GM12878 (cell line): Measurements from ENCODE around the gene POLD4. TPM values are rescaled to one million over a fixed set of nuclear protein-coding genes. Genes with fewer than 3 reads are reported as not detected.

Source experiments
- ATAC-seq: fragments of 200-7000 bp; cut with Tn5 transposase; 3 replicates; pipeline ENCODE4 v1.9.1; 2020; ENCODE audit warnings: mild to moderate bottlenecking, moderate library complexity
- BruUV-seq: library from RNA; stranded (reverse); fragments of 400-500 nt; replicated peaks from 2 replicates; lab custom pipeline; 2021; lab: Mats Ljungman, UMichigan
- CTCF ChIA-PET: fragments of 300-600 bp; sonication (Branson Sonifier 250); formaldehyde crosslinking; extraction: SDS; loops from one replicate; lab custom pipeline; 2021; ENCODE audit warnings: inconsistent platforms; lab: Yijun Ruan, JAX
- POLR2A ChIA-PET: fragments of 350-600 bp; formaldehyde crosslinking; extraction: SDS; loops from one replicate; lab custom pipeline; 2021; ENCODE audit warnings: inconsistent platforms; lab: Charles Lee
- RAD21 ChIA-PET: fragments of 300-600 bp; sonication (Branson Sonifier 250); formaldehyde crosslinking; loops from one replicate; lab custom pipeline; 2023; ENCODE audit warnings: antibody characterized with exemption; ENCODE audit not compliant: unreplicated experiment; lab: Charles Lee
- SMC1A ChIA-PET: fragments of 300-600 bp; sonication (Branson Sonifier 250); formaldehyde crosslinking; loops from one replicate; lab custom pipeline; 2023; ENCODE audit not compliant: unreplicated experiment, uncharacterized antibody; lab: Charles Lee
- DNase-seq: peaks from one replicate; pipeline ENCODE4 v3.0.0-alpha.2; 2011; ENCODE audit warnings: low read depth, low spot score
- FAIRE-seq: peaks from 3 replicates; lab custom pipeline; 2011; peaks lifted over from hg19 to GRCh38; lab: Jason Lieb, UNC
- H2AFZ ChIP-seq: 2 replicates; pipeline ENCODE4 v1.6.0; 2011; ENCODE audit warnings: low read depth, low read length, control low read depth; ENCODE audit not compliant: control insufficient read depth
- H3K27ac ChIP-seq: 2 replicates; pipeline ENCODE4 v1.5.1; 2011; ENCODE audit warnings: control low read depth; ENCODE audit not compliant: control insufficient read depth, insufficient read depth
- H3K27me3 ChIP-seq, 2 experiments: replicated peaks in 1 of 2; 2 replicates each; pipeline versions ENCODE4 v1.6.0 to v1.6.1; 2011; ENCODE audit warnings: low read length in 1 of 2; ENCODE audit not compliant: control insufficient read depth in 2 of 2, insufficient read depth in 2 of 2
- H3K36me3 ChIP-seq, 2 experiments: 2 replicates each; pipeline ENCODE4 v1.5.1; 2011; ENCODE audit warnings: low read length in 1 of 2; ENCODE audit not compliant: control insufficient read depth in 2 of 2, insufficient read depth in 2 of 2
- H3K4me1 ChIP-seq: 2 replicates; pipeline ENCODE4 v1.6.1; 2011; ENCODE audit warnings: mild to moderate bottlenecking, low read length, moderate library complexity, mixed read lengths; ENCODE audit not compliant: control insufficient read depth, insufficient read depth
- H3K4me2 ChIP-seq: 2 replicates; pipeline ENCODE4 v1.6.0; 2011; ENCODE audit warnings: control low read depth; ENCODE audit not compliant: control insufficient read depth, insufficient read depth
- H3K4me3 ChIP-seq: fragments of 200-600 bp; sonication (generic); 2 replicates; pipeline ENCODE4 v1.5.1; 2016
- H3K79me2 ChIP-seq: 2 replicates; pipeline ENCODE4 v1.6.0; 2011; ENCODE audit warnings: low read length; ENCODE audit not compliant: control insufficient read depth, insufficient read depth
- H3K9ac ChIP-seq: 2 replicates; pipeline ENCODE4 v1.8.0; 2011; ENCODE audit warnings: low read length, control low read depth, mixed read lengths; ENCODE audit not compliant: control insufficient read depth, insufficient read depth
- H3K9me3 ChIP-seq: replicated peaks from 3 replicates; pipeline ENCODE4 v1.5.1; 2011; ENCODE audit warnings: mild to moderate bottlenecking, low read length; ENCODE audit not compliant: control insufficient read depth, insufficient read depth
- H4K20me1 ChIP-seq: 2 replicates; pipeline ENCODE4 v1.6.0; 2011; ENCODE audit not compliant: control insufficient read depth, insufficient read depth
- ATF2 ChIP-seq: IDR thresholded peaks from 2 replicates; pipeline ENCODE4 v1.6.1; 2012; ENCODE audit warnings: low read length, inconsistent platforms
- CHD4 ChIP-seq: fragments of 200-600 bp; sonication (generic); IDR thresholded peaks from 2 replicates; pipeline ENCODE4 v1.6.1; 2016; ENCODE audit warnings: mild to moderate bottlenecking
- DPF2 ChIP-seq: fragments of 450-650 bp; IDR thresholded peaks from 2 replicates; pipeline ENCODE4 v1.6.1; 2017; ENCODE audit warnings: mild to moderate bottlenecking
- FOXM1 ChIP-seq: IDR thresholded peaks from 2 replicates; pipeline ENCODE4 v1.6.1; 2012; ENCODE audit warnings: low read depth, mild to moderate bottlenecking, inconsistent platforms, low read length, moderate library complexity
- HCFC1 ChIP-seq: fragments of 150-350 bp; IDR thresholded peaks from 2 replicates; pipeline ENCODE4 v1.6.1; 2014; ENCODE audit warnings: low read length
- IKZF2 ChIP-seq, 2 experiments: fragments of 450-650 bp; IDR thresholded peaks; 2 replicates each; pipeline ENCODE4 v1.6.1; 2017; ENCODE audit warnings: mild to moderate bottlenecking in 2 of 2, moderate library complexity in 2 of 2
- JUNB ChIP-seq: IDR thresholded peaks from 2 replicates; pipeline ENCODE4 v1.6.1; 2016; ENCODE audit warnings: antibody characterized with exemption, mild to moderate bottlenecking
- MTA3 ChIP-seq: IDR thresholded peaks from 2 replicates; pipeline ENCODE4 v1.6.1; 2012; ENCODE audit warnings: low read length, inconsistent platforms, borderline replicate concordance
- MYC ChIP-seq: IDR thresholded peaks from 2 replicates; pipeline ENCODE4 v1.6.1; 2011; ENCODE audit warnings: mild to moderate bottlenecking, low read length, moderate library complexity, inconsistent platforms; ENCODE audit not compliant: insufficient read depth, insufficient replicate concordance, insufficient read length, severe bottlenecking
- NRF1 ChIP-seq: conservative IDR thresholded peaks from 2 replicates; pipeline ENCODE4 v1.6.1; 2011; ENCODE audit warnings: mild to moderate bottlenecking, low read depth, low read length, improper control_type of control experiment
- PBX3 ChIP-seq: IDR thresholded peaks from 2 replicates; pipeline ENCODE4 v1.6.1; 2011; ENCODE audit warnings: mild to moderate bottlenecking, low read depth, low read length, moderate library complexity; ENCODE audit not compliant: insufficient replicate concordance
- PML ChIP-seq: IDR thresholded peaks from 2 replicates; pipeline ENCODE4 v1.6.1; 2012; ENCODE audit warnings: low read length, inconsistent platforms
- RELB ChIP-seq: fragments of 450-650 bp; IDR thresholded peaks from 2 replicates; pipeline ENCODE4 v1.6.1; 2017; ENCODE audit warnings: low read depth, mild to moderate bottlenecking, moderate library complexity
- SMARCA5 ChIP-seq: fragments of 450-650 bp; IDR thresholded peaks from 2 replicates; pipeline ENCODE4 v1.6.1; 2017; ENCODE audit warnings: mild to moderate bottlenecking
- SUZ12 ChIP-seq: fragments of 200-600 bp; sonication (generic); IDR thresholded peaks from one replicate; pipeline ENCODE4 v1.6.1; 2018; ENCODE audit warnings: antibody characterized with exemption, mild to moderate bottlenecking; ENCODE audit not compliant: unreplicated experiment
- ZNF207 ChIP-seq: fragments of 450-650 bp; IDR thresholded peaks from 2 replicates; pipeline ENCODE4 v1.6.1; 2014; ENCODE audit warnings: antibody characterized with exemption, mild to moderate bottlenecking, borderline replicate concordance
- ZNF384 ChIP-seq: IDR thresholded peaks from 2 replicates; pipeline ENCODE4 v1.6.1; 2012; ENCODE audit warnings: low read depth, mild to moderate bottlenecking, low read length, improper control_type of control experiment, borderline replicate concordance
- WGBS: methylation state at CpG from one replicate; pipeline ENCODE4 v1.1.6; 2016; ENCODE audit warnings: low lambda C conversion rate; ENCODE audit not compliant: insufficient replicate concordance, insufficient coverage; ENCODE audit errors: missing lambda C conversion rate; 5-methylcytosine and 5-hydroxymethylcytosine counted together
- in situ Hi-C: fragments of 300-500 bp; cut with MboI; formaldehyde crosslinking; loops from 9 replicates; pipeline ENCODE4 v1.14.3; 2018; ENCODE audit warnings: mixed read lengths
- intact Hi-C: fragments of 100-400 bp; cut with micrococcal nuclease; formaldehyde crosslinking; loops from one replicate; pipeline ENCODE4 v1.14.2; 2022; ENCODE audit not compliant: unreplicated experiment
- polyA plus RNA-seq, 11 experiments: library from polyadenylated mRNA; depleted of rRNA in 4 of 11; unstranded in 6 of 11; stranded (reverse) in 5 of 11; fragments of >200 nt; fragmentation: Nextera tagmentation in 4 of 11; fragmentation: Illumina TruSeq in 1 of 11; extraction: Ambion mirVana in 4 of 11; extraction: Trizol in 1 of 11; gene quantifications; 1 replicate in 1 of 11; 2 replicates in 10 of 11; pipeline versions ENCODE4 v1.2.1 to v1.2.3, GENCODE V29; 2011 to 2016; ENCODE audit warnings: inconsistent platforms in 2 of 11, missing spikeins in 2 of 11, low read depth in 1 of 11
- total RNA-seq, 4 experiments: library from RNA; depleted of rRNA in 3 of 4; stranded (reverse); fragments of >200 nt in 3 of 4; fragmentation: Illumina TruSeq in 1 of 4; extraction: Trizol in 1 of 4; gene quantifications; 2 replicates each; pipeline versions ENCODE4 v1.2.1 to v1.2.3, GENCODE V29; 2013 to 2021

Gene POLD4
- total and polyA plus RNA-seq, 10 of the 15 experiments (the other 5 are each of a cell fraction or from before 2014, with no cell fraction given): 8.1 to 176 (median 88.1) TPM

GRCh38 chr11:67306769-67307544 is 46.4 kb downstream of the POLD4 start:
- Histone ChIP-seq H3K4me1 (no peaks in the 10 kb centered on the region), H4K20me1 (no peaks in the 10 kb centered on the region), H3K27me3 (no peaks in the 10 kb centered on the region), H3K4me3 (no peak overlapping the region), H3K36me3 (peaks cover 0 to 2% of the 10 kb centered on the region in 2 experiments; a peak in 2 of 4 replicates), H3K9me3 (no peaks in the 10 kb centered on the region), H2AFZ (no peak overlapping the region), H3K9ac (no peak overlapping the region), H3K79me2 (no peaks in the 10 kb centered on the region), H3K4me2 (no peak overlapping the region), H3K27ac (no peak overlapping the region)
- WGBS: 81% methylated on average over 19 of the region's 19 CpGs
- intact Hi-C loops: no loop called here
- ChIA-PET RAD21 (interaction anchor here (0.6 kb wide), 1 partner anchor 94 kb away, joined by 4 read pairs; no protein-coding TSS in a partner anchor), POLR2A (no interaction called here), SMC1A (no interaction called here), CTCF (interaction anchor here (1.3 kb wide), 1 partner anchor 10 kb away, joined by 4 read pairs; no protein-coding TSS in a partner anchor)
- FAIRE-seq: no peak
- no TSS peak for BruUV-seq
- no peak for TF ChIP-seq MTA3
- TF ChIP-seq JUNB: no peak
- no peak for TF ChIP-seq DPF2
- no peak for TF ChIP-seq ZNF384
- TF ChIP-seq SUZ12: no peak
- no peak for TF ChIP-seq NRF1
- no peak for TF ChIP-seq FOXM1
- no peak for TF ChIP-seq ZNF207
- TF ChIP-seq ATF2: no peak
- TF ChIP-seq RELB: no peak
- no peak for TF ChIP-seq CHD4
- TF ChIP-seq IKZF2 (IDR thresholded peaks at IDR 0.05): no peak
- TF ChIP-seq PML: no peak
- TF ChIP-seq SMARCA5: no peak
- TF ChIP-seq PBX3: no peak
- TF ChIP-seq MYC: no peak
- TF ChIP-seq HCFC1: no peak
- no peak for ATAC-seq
- no peak for DNase-seq
- in situ Hi-C loops: no loop called here
